Uterus (tissue), 2 donors: ENCODE results near the gene BMPR1B.

ENCODE experiments used
- CTCF ChIP-seq, 4 experiments: fragments of 200-600 bp in 2 of 4; fragments of 450-650 bp in 2 of 4; sonication (generic) in 2 of 4; IDR thresholded peaks; one replicate each; pipeline ENCODE4 v1.5.1; 2016 to 2019; ENCODE audit warnings: antibody characterized with exemption in 4 of 4, mild to moderate bottlenecking in 2 of 4, moderate library complexity in 1 of 4
- POLR2A ChIP-seq, 2 donors: fragments of 450-650 bp; IDR thresholded peaks; one replicate each; pipeline ENCODE4 v1.6.1; 2016; ENCODE audit warnings: antibody characterized with exemption in 2 of 2, mild to moderate bottlenecking in 1 of 2, moderate library complexity in 1 of 2

DNA sequence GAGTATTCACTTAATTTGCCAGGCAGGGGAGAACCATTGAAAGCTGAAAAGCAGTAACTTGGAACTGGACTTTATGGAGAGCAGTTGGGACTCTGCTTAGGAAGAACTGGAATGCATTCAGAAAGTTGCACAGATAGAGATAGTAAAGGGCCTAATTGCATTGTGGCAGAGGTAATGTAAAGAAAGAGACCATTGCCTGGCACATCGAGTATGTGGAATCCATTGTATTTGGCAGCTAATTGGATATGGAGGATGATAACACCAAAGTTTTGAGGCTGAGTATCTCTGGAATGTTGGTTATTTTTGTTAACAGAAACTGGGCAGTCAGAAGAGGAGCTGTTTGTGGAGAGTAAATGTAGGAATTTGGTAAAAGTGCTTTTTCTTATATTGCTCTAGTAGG is 169.9 kb downstream of the BMPR1B start:
- TF ChIP-seq CTCF (IDR thresholded peaks at IDR 0.05), result no peak
- TF ChIP-seq POLR2A (IDR thresholded peaks at IDR 0.05), result no peak
